ENCODE results near the gene MED25. TPM values are rescaled to one million over a fixed set of nuclear protein-coding genes. Genes with fewer than 3 reads are reported as not detected.
A peak's percentile ranks its signal among the peaks of the same experiment; 100 is the strongest.

MED25 gene
- total and polyA plus RNA-seq, 9 of the 15 experiments (the other 6 are each of a cell fraction or from before 2014, with no cell fraction given), result 4.1 to 93.9 (median 19.3) TPM

DNA sequence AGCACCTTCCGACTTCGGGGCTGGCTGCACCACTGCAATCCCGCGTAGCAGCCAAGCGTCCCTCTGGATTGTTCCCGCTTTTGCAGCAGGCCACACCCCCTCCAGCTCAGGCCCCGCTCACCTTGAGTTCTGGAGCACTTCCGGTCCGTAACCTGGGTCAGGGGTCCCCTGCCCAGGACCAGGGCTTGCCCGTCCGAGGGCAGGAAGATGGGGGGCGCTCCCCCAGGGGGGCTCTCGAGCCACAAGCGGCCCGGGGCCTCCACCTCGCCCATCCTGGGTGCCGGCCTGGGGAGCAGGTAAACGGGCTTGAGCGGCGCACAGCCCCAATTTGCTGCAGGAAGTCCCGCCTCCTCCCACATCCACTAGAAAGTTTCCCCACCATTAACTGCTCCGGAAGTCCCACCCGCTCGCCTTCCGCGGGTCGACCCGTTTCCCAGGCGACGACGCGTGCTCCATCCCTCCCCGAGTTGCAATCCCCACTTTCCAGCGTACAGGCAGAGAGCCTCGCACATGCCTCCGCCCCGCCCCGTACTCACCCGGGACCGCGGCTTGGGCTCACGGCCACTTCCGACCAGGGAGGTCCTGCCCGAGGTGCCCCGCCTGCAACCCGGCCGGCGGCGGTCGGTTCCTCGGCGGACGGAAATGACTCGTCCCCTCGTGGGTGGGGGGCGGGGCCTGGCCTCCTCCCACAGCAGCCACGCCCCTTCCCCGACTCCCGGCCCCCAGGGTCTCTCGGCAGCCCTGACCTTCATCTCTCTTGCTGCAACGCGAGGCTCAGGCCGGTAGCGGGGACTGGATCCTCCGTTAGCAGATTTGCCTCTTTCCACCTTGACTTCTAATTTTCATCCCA is 49.1 kb downstream of the MED25 start, which contains the start of gene PNKP (continued):
- no peak for TF ChIP-seq SMAD1 (IDR thresholded peaks at IDR 0.05; ENCODE audit: low read depth, low read length, partially characterized antibody)
- TF ChIP-seq SMC3 (conservative IDR thresholded peaks at IDR 0.05; ENCODE audit: insufficient read depth, low read depth, low read length), result no peak
- no peak for TF ChIP-seq HMG20B (CRISPR knock-in tag; IDR thresholded peaks at IDR 0.05)
- TF ChIP-seq, protein P1, sequence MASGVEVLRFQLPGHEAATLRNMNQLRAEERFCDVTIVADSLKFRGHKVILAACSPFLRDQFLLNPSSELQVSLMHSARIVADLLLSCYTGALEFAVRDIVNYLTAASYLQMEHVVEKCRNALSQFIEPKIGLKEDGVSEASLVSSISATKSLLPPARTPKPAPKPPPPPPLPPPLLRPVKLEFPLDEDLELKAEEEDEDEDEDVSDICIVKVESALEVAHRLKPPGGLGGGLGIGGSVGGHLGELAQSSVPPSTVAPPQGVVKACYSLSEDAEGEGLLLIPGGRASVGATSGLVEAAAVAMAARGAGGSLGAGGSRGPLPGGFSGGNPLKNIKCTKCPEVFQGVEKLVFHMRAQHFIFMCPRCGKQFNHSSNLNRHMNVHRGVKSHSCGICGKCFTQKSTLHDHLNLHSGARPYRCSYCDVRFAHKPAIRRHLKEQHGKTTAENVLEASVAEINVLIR (CRISPR knock-in tag; IDR thresholded peaks at IDR 0.05), result peak; percentile 80
- TF ChIP-seq, protein P2, sequence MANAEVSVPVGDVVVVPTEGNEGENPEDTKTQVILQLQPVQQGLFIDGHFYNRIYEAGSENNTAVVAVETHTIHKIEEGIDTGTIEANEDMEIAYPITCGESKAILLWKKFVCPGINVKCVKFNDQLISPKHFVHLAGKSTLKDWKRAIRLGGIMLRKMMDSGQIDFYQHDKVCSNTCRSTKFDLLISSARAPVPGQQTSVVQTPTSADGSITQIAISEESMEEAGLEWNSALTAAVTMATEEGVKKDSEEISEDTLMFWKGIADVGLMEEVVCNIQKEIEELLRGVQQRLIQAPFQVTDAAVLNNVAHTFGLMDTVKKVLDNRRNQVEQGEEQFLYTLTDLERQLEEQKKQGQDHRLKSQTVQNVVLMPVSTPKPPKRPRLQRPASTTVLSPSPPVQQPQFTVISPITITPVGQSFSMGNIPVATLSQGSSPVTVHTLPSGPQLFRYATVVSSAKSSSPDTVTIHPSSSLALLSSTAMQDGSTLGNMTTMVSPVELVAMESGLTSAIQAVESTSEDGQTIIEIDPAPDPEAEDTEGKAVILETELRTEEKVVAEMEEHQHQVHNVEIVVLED (CRISPR knock-in tag; IDR thresholded peaks at IDR 0.05), result no peak
- TF ChIP-seq TCF7L2 (IDR thresholded peaks at IDR 0.05; ENCODE audit: low read depth, low read length), result no peak
- TF ChIP-seq KAT2B (IDR thresholded peaks at IDR 0.05; ENCODE audit: low read depth, low read length), result no peak
- TF ChIP-seq, protein P3, sequence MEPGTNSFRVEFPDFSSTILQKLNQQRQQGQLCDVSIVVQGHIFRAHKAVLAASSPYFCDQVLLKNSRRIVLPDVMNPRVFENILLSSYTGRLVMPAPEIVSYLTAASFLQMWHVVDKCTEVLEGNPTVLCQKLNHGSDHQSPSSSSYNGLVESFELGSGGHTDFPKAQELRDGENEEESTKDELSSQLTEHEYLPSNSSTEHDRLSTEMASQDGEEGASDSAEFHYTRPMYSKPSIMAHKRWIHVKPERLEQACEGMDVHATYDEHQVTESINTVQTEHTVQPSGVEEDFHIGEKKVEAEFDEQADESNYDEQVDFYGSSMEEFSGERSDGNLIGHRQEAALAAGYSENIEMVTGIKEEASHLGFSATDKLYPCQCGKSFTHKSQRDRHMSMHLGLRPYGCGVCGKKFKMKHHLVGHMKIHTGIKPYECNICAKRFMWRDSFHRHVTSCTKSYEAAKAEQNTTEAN (CRISPR knock-in tag; IDR thresholded peaks at IDR 0.05), result no peak
- TF ChIP-seq, protein P4, sequence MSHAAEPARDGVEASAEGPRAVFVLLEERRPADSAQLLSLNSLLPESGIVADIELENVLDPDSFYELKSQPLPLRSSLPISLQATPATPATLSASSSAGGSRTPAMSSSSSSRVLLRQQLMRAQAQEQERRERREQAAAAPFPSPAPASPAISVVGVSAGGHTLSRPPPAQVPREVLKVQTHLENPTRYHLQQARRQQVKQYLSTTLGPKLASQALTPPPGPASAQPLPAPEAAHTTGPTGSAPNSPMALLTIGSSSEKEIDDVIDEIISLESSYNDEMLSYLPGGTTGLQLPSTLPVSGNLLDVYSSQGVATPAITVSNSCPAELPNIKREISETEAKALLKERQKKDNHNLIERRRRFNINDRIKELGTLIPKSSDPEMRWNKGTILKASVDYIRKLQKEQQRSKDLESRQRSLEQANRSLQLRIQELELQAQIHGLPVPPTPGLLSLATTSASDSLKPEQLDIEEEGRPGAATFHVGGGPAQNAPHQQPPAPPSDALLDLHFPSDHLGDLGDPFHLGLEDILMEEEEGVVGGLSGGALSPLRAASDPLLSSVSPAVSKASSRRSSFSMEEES (CRISPR knock-in tag; IDR thresholded peaks at IDR 0.05), result no peak
- TF ChIP-seq, protein P5, sequence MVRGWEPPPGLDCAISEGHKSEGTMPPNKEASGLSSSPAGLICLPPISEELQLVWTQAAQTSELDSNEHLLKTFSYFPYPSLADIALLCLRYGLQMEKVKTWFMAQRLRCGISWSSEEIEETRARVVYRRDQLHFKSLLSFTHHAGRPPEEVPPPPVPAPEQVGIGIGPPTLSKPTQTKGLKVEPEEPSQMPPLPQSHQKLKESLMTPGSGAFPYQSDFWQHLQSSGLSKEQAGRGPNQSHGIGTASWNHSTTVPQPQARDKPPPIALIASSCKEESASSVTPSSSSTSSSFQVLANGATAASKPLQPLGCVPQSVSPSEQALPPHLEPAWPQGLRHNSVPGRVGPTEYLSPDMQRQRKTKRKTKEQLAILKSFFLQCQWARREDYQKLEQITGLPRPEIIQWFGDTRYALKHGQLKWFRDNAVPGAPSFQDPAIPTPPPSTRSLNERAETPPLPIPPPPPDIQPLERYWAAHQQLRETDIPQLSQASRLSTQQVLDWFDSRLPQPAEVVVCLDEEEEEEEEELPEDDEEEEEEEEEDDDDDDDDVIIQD (CRISPR knock-in tag; IDR thresholded peaks at IDR 0.05), result no peak
- TF ChIP-seq MYBL2 (IDR thresholded peaks at IDR 0.05; ENCODE audit: low read depth), result no peak
- no peak for TF ChIP-seq MYBL2 (CRISPR knock-in tag; IDR thresholded peaks at IDR 0.05; ENCODE audit: borderline replicate concordance)
- TF ChIP-seq ZNF589 (CRISPR knock-in tag; IDR thresholded peaks at IDR 0.05; ENCODE audit: low read depth), result no peak
- TF ChIP-seq FOXJ3 (CRISPR knock-in tag; IDR thresholded peaks at IDR 0.05), result no peak
- no peak for TF ChIP-seq HDAC8 (tag; IDR thresholded peaks at IDR 0.05)
- TF ChIP-seq, protein P6, sequence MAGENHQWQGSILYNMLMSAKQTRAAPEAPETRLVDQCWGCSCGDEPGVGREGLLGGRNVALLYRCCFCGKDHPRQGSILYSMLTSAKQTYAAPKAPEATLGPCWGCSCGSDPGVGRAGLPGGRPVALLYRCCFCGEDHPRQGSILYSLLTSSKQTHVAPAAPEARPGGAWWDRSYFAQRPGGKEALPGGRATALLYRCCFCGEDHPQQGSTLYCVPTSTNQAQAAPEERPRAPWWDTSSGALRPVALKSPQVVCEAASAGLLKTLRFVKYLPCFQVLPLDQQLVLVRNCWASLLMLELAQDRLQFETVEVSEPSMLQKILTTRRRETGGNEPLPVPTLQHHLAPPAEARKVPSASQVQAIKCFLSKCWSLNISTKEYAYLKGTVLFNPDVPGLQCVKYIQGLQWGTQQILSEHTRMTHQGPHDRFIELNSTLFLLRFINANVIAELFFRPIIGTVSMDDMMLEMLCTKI (IDR thresholded peaks at IDR 0.05; ENCODE audit: partially characterized antibody), result no peak
- no peak for TF ChIP-seq ETS2 (tag; IDR thresholded peaks at IDR 0.05; ENCODE audit: borderline replicate concordance, poor library complexity, severe bottlenecking)
- peak; percentile 76 for TF ChIP-seq NRF1 (conservative IDR thresholded peaks at IDR 0.05 in 1 of 2, IDR thresholded peaks at IDR 0.05 in 1 of 2)

Data from K562 (cell line).